ENCODE data around the gene COL4A4. TPM values are rescaled to one million over a fixed set of nuclear protein-coding genes. Genes with fewer than 3 reads are reported as not detected.

COL4A4 gene
- total RNA-seq, 1 donor from 2014 or later = 24.3 TPM

- TF ChIP-seq CTCF (IDR thresholded peaks at IDR 0.05) = no peak
- intact Hi-C loops (cut with DNase I) = loop anchor here (10.0 kb wide), 1 partner anchor 1319 kb away; no protein-coding TSS in a partner anchor
- Histone ChIP-seq H3K36me3 (no peaks in the 10 kb centered on the region), H3K27me3 (ENCODE audit: low read depth) (no peaks in the 10 kb centered on the region), H3K4me1 (no peaks in the 10 kb centered on the region), H3K27ac (no peak overlapping the region), H3K4me3 (no peak overlapping the region), H3K9me3 (no peaks in the 10 kb centered on the region)
- no peak for DNase-seq
- no peak for ATAC-seq
These were observed 179.9 kb downstream of the COL4A4 start for GRCh38 chr2:226983895-226984749.

- DNase-seq = no peak
- ATAC-seq = no peak
- Histone ChIP-seq H3K9me3 (no peaks in the 10 kb centered on the region), H3K27ac (no peak overlapping the region), H3K4me1 (no peaks in the 10 kb centered on the region), H3K27me3 (ENCODE audit: low read depth) (no peaks in the 10 kb centered on the region), H3K4me3 (no peak overlapping the region), H3K36me3 (no peaks in the 10 kb centered on the region)
- intact Hi-C loops (cut with DNase I) = loop anchor here (10.0 kb wide), 1 partner anchor 1317 kb away; no protein-coding TSS in a partner anchor
- no peak for TF ChIP-seq CTCF (IDR thresholded peaks at IDR 0.05)
These were observed 182.1 kb downstream of the COL4A4 start for GRCh38 chr2:226981791-226982326.

GRCh38 chr2:226979004-226979403 is 185.0 kb downstream of the COL4A4 start:
- no peak overlapping the region for H3K27ac ChIP-seq
- H3K27me3 ChIP-seq (ENCODE audit: low read depth) = no peaks in the 10 kb centered on the region
- H3K9me3 ChIP-seq = no peaks in the 10 kb centered on the region
- intact Hi-C loops (cut with DNase I) = no loop called here
- H3K4me3 ChIP-seq = no peak overlapping the region
- no peak for TF ChIP-seq CTCF (IDR thresholded peaks at IDR 0.05)
- H3K4me1 ChIP-seq = no peaks in the 10 kb centered on the region
- ATAC-seq (no peak), DNase-seq (no peak)
- no peaks in the 10 kb centered on the region for H3K36me3 ChIP-seq

- H3K4me1 ChIP-seq = no peaks in the 10 kb centered on the region
- no peaks in the 10 kb centered on the region for H3K36me3 ChIP-seq
- DNase-seq = no peak
- no peak overlapping the region for H3K27ac ChIP-seq
- no peak for TF ChIP-seq CTCF (IDR thresholded peaks at IDR 0.05)
- intact Hi-C loops (cut with DNase I) = no loop called here
- ATAC-seq = no peak
- no peaks in the 10 kb centered on the region for H3K9me3 ChIP-seq
- H3K27me3 ChIP-seq (ENCODE audit: low read depth) = no peaks in the 10 kb centered on the region
- no peak overlapping the region for H3K4me3 ChIP-seq
These were observed 185.7 kb downstream of the COL4A4 start for GRCh38 chr2:226978300-226978699.

GRCh38 chr2:226977775-226978190 is 186.2 kb downstream of the COL4A4 start:
- no peak for DNase-seq
- TF ChIP-seq CTCF (IDR thresholded peaks at IDR 0.05) = no peak
- Histone ChIP-seq H3K27ac (no peak overlapping the region), H3K36me3 (no peaks in the 10 kb centered on the region), H3K4me1 (no peaks in the 10 kb centered on the region), H3K4me3 (no peak overlapping the region), H3K9me3 (no peaks in the 10 kb centered on the region), H3K27me3 (ENCODE audit: low read depth) (no peaks in the 10 kb centered on the region)
- no peak for ATAC-seq
- intact Hi-C loops (cut with DNase I) = no loop called here

Measured in lower lobe of right lung (tissue), 2 donors.